Adrenal gland (tissue), 12 donors: ENCODE measurements around the gene ARHGEF7. TPM values are rescaled to one million over a fixed set of nuclear protein-coding genes. Genes with fewer than 3 reads are reported as not detected.

ENCODE experiments used
- DNase-seq, 7 donors: peaks; one replicate each; pipeline ENCODE4 v3.0.0-alpha.2; 2019 to 2020
- H3K27ac ChIP-seq, 5 donors: fragments of 200-600 bp; sonication (generic) in 4 of 5; 1 replicate in 3 of 5; 2 replicates in 2 of 5; pipeline versions ENCODE4 v1.5.1 to v1.8.0; 2016 to 2020; ENCODE audit warnings: mild to moderate bottlenecking in 1 of 5
- H3K27me3 ChIP-seq: fragments of 200-600 bp; 2 replicates; pipeline ENCODE4 v1.8.0; 2021
- H3K36me3 ChIP-seq, 2 donors: fragments of 200-600 bp; replicated peaks in 1 of 2; 1 replicate in 1 of 2; 2 replicates in 1 of 2; pipeline versions ENCODE4 v1.5.1 to v1.8.0; 2018 to 2022
- H3K4me1 ChIP-seq, 2 donors: fragments of 200-600 bp; replicated peaks in 1 of 2; 1 replicate in 1 of 2; 2 replicates in 1 of 2; pipeline versions ENCODE4 v1.5.1 to v1.8.0; 2018 to 2021
- H3K4me3 ChIP-seq, 4 donors: fragments of 200-600 bp; sonication (generic) in 3 of 4; one replicate each; pipeline ENCODE4 v1.5.1; 2016 to 2018
- H3K9me3 ChIP-seq, 3 donors: fragments of 200-600 bp; sonication (generic) in 1 of 3; replicated peaks in 1 of 3; 1 replicate in 2 of 3; 2 replicates in 1 of 3; pipeline versions ENCODE4 v1.5.1 to v1.8.0; 2016 to 2021
- CTCF ChIP-seq, 6 experiments: fragments of 450-650 bp in 4 of 6; fragments of 200-600 bp in 2 of 6; sonication (generic) in 1 of 6; IDR thresholded peaks; 1 replicate in 5 of 6; 2 replicates in 1 of 6; pipeline versions ENCODE4 v1.5.1 to v1.8.0; 2016 to 2021; ENCODE audit warnings: antibody characterized with exemption in 6 of 6, mild to moderate bottlenecking in 2 of 6, moderate library complexity in 1 of 6
- POLR2A ChIP-seq, 2 donors: fragments of 450-650 bp; IDR thresholded peaks; one replicate each; pipeline ENCODE4 v1.6.1; 2017; ENCODE audit warnings: antibody characterized with exemption in 2 of 2, mild to moderate bottlenecking in 2 of 2, moderate library complexity in 1 of 2
- WGBS, 4 donors: extraction: QIAGEN DNeasy Blood & Tissue Kit in 2 of 4; methylation state at CpG; one replicate each; pipeline versions ENCODE4 v1.1.5 to v1.1.7; 2013 to 2017; 5-methylcytosine and 5-hydroxymethylcytosine counted together
- intact Hi-C, 2 donors: fragments of 100-400 bp; cut with DNase I; formaldehyde crosslinking; loops; one replicate each; pipeline versions ENCODE4 v1.14.1 to v1.15.0; 2022 to 2023
- polyA plus RNA-seq, 3 donors: library from polyadenylated mRNA; stranded (reverse); fragments of 200-250 nt in 2 of 3; fragments of 350-450 nt in 1 of 3; fragmentation: Illumina TruSeq in 1 of 3; extraction: RNeasy Lipid Tissue Mini Kit (QIAGEN cat#74804) in 1 of 3; gene quantifications; one replicate each; pipeline ENCODE4 v1.2.3, GENCODE V29; 2013 to 2014
- total RNA-seq, 9 donors: library from RNA; depleted of rRNA in 4 of 9; stranded (reverse); fragments of >200 nt in 4 of 9; fragments of 120-200 nt in 1 of 9; fragmentation: NEBNext Ultra II Directional in 1 of 9; extraction: Animal tissue kit (Norgen Biotek cat#: 25700) in 1 of 9; gene quantifications; one replicate each; pipeline versions ENCODE4 v1.1.0 to v1.2.4, GENCODE V29; 2013 to 2023
- donor health status: healthy with polysubstance abuse.
- donor health status: Bipolar disorder and iron deficiency.
- donor health status: DM: yes; HTN: yes; CAD: no.
- donor health status: DM: no; HTN: no; CAD: no.
- donor health status: DM: no; HTN: no; CAD: no.
- donor health status: DM: yes; HTN: yes; CAD: no.

The ARHGEF7 gene
- total and polyA plus RNA-seq, 12 donors: 25.3 to 69.3 (median 53.2) TPM

GRCh38 chr13:111339366-111340143, 224.4 kb downstream of the ARHGEF7 start:
- H3K4me3 ChIP-seq: no peak overlapping the region
- TF ChIP-seq CTCF (IDR thresholded peaks at IDR 0.05) (no peak), POLR2A (IDR thresholded peaks at IDR 0.05) (no peak)
- DNase-seq: peak in 1 of 7 donors; percentile 34
- no peaks in the 10 kb centered on the region for H3K27me3 ChIP-seq
- WGBS, 4 donors: 93 to 96% (median 95%) methylated on average over 18 to 29 of the region's 29 CpGs
- H3K4me1 ChIP-seq: no peaks in the 10 kb centered on the region
- no peak overlapping the region for H3K27ac ChIP-seq
- intact Hi-C loops: no loop called here
- H3K36me3 ChIP-seq: no peaks in the 10 kb centered on the region
- no peaks in the 10 kb centered on the region for H3K9me3 ChIP-seq

DNA sequence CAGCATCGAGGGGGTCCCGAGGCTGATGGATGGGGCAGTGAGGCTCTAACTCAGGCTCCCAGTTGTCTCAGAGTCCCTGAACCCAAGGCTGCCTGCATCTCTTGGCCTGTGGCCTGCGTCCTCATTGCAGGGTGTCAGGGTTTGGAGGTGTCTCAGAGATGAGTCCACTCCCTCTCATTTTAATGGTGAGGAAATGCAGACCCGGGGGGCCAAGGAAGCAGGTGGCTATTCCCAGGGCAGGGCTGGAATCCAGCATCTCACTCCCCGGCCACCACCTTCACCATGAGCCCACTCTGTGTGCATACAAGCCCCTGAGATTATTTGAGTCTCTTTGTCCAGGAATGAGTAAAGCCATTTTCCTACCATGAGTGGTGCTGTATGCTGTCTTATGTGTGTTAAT, 226.8 kb downstream of the ARHGEF7 start:
- intact Hi-C loops: no loop called here
- H3K9me3 ChIP-seq: no peaks in the 10 kb centered on the region
- H3K4me3 ChIP-seq: no peak overlapping the region
- no peaks in the 10 kb centered on the region for H3K27me3 ChIP-seq
- no peak overlapping the region for H3K27ac ChIP-seq
- H3K4me1 ChIP-seq: no peaks in the 10 kb centered on the region
- 91 to 100% (median 97%) methylated on average over 1 to 5 of the region's 5 CpGs for WGBS, 4 donors
- DNase-seq: peak in 1 of 7 donors; percentile 10
- H3K36me3 ChIP-seq: no peaks in the 10 kb centered on the region
- TF ChIP-seq POLR2A (IDR thresholded peaks at IDR 0.05) (no peak), CTCF (IDR thresholded peaks at IDR 0.05) (no peak)

DNA sequence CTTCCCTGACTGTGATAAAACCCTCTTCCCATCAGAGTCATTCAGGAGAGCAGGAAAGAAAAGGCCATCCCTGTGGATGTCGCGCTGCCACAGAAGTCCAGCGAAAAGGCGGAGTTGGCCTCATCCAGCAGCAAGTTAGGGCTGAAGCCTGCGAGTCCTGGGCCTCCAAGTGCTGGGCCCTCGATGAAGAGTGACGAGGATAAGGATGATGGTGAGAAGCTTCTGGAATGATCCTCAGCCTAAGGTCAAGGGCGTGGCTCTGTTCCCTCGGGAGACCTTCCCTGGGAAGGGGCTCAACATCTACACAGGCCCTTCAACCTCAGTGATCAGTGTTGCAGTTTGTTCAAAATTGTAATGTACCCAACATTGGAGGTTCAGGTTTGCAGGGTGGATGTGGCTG, 227.6 kb downstream of the ARHGEF7 start:
- H3K36me3 ChIP-seq: no peaks in the 10 kb centered on the region
- no peaks in the 10 kb centered on the region for H3K27me3 ChIP-seq
- no peak overlapping the region for H3K27ac ChIP-seq
- no peak overlapping the region for H3K4me3 ChIP-seq
- H3K4me1 ChIP-seq: no peaks in the 10 kb centered on the region
- no peaks in the 10 kb centered on the region for H3K9me3 ChIP-seq
- 90 to 96% (median 93%) methylated on average over 7 to 9 of the region's 9 CpGs for WGBS, 4 donors
- peak in 1 of 7 donors; percentile 4 for DNase-seq
- no peak for TF ChIP-seq POLR2A (IDR thresholded peaks at IDR 0.05)
- intact Hi-C loops: no loop called here

DNA sequence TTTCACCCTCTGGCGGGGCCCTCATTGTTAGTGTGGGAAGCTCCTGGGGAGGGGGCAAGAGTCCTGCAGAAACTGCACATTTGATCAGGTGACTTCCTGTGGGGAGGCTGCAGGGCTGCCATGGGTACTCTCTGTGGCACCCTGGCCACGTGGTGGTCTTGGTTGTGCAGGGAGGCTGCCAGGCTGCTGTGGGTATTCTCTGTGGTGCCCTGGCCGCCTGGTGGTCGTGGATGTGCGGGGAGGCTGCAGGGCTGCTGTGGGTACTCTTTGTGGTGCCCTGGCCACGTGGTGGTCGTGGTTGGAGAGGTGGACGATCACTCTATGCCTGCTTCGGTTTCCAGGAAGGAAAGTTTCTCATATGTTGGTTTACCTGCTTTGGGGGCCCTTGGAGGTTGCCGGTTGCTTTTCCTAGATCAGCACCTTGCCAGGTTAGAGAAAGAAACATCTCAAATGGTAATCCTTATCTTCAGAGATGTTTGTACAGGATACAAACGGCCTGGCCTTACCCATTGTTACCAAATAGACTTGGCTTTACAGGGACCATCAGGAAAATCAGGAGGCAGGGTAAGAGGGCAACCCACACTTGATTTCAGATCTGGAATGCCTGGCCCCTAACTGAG, 228.2 kb downstream of the ARHGEF7 start:
- no peaks in the 10 kb centered on the region for H3K27me3 ChIP-seq
- peak in 1 of 7 donors; percentile 5 for DNase-seq
- no peak overlapping the region for H3K27ac ChIP-seq
- H3K4me3 ChIP-seq: no peak overlapping the region
- TF ChIP-seq POLR2A (IDR thresholded peaks at IDR 0.05) (no peak), CTCF (IDR thresholded peaks at IDR 0.05) (no peak)
- no peaks in the 10 kb centered on the region for H3K9me3 ChIP-seq
- no peaks in the 10 kb centered on the region for H3K4me1 ChIP-seq
- intact Hi-C loops: no loop called here
- no peaks in the 10 kb centered on the region for H3K36me3 ChIP-seq
- WGBS, 4 donors: 81 to 91% (median 83%) methylated on average over 9 to 11 of the region's 11 CpGs
